Measurements from ENCODE around the gene B4GALT5.
"Not testable (repeated sequence)": the region's sequence is repeated elsewhere in the genome, so short reads cannot be mapped to it uniquely, and the experiment has no call there.

Gene B4GALT5

DNA sequence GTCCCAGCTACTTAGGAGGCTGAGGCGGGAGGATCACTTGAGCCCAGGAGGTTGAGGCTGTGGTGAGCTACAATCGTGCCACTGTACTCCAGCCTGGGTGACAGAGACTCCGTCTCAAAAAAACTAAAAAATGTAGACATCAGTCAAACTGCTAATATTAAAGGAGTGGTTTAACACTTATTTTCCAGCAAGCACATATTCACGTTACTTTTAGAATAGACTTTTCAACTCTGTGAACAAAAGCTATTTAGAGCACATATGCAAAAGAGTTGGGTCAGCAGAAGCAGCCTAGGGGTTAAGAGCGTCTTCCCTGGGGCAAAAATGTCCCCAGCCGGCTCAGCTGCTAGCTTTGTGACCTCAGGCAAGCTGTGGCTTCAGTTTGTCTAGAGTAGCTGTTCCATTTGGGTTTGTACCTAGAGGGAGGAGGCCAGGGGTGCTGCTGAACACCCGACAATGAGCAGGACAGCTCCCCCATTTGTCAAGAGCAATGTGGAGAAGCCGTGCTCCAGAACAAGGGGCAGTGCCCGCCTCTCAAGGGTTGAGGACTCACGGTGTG, 83.2 kb downstream of the B4GALT5 start:
- no peak for FAIRE-seq
- DNase-seq (ENCODE audit: low spot score): no peak

DNA sequence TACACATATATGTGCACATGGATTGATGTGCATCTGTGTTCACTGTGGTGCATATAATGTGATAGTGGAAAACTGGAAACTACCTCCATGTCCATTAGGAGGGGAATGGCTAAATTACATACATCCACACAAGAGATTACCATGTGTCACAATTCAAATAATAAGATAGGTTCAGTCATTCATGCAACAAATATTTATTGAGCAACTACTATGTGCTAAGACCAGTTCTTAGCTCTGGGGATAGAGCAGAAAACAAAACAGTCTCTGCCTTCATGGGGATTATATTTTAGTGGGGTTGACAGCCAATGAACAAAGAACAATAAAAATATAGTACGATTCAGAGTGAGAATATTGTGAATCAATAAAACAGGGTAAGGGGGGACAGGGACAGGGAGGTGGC, 84.1 kb downstream of the B4GALT5 start:
- DNase-seq (ENCODE audit: low spot score): no peak
- FAIRE-seq: no peak

DNA sequence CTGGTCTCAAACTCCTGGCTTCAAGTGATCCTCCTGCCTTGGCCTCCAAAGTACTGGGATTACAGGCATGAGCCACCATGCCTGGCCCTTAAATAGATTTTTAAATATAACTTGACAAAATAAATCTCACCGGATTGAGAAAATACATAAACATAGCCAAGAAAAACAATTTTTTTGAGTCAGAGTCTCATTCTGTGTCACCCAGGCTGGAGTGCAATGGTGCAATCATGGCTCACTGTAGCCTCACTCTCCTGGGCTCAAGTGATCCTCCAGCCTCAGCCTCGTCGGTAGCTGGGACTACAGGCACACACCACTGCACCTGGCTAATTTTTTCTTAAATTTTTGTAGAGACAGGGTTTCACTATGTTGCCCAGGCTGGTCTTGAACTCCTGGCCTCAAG, 85.4 kb downstream of the B4GALT5 start:
- DNase-seq (ENCODE audit: low spot score); FAIRE-seq: not testable (repeated sequence)

DNA sequence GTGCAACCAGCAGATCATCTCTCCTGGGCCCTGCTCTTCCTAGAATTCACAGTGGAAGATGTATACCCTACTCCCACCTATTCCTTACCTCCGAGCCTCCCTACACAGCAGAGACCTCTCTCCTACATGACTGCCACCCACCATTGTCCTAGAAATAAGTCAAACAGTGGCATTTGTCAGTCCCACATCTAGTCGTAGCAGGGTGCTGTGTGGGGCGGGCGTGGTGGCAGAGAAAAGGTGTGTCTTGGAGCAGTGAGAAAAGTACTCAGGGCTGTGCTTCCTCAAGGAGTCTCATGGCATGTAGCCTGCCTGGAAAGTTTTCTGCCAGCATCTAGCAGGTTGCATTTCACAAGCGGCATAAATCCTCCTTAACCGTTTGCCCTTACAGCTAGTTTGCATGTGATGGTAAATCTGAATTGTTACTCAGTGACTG, 86.3 kb downstream of the B4GALT5 start:
- FAIRE-seq: no peak

DNA sequence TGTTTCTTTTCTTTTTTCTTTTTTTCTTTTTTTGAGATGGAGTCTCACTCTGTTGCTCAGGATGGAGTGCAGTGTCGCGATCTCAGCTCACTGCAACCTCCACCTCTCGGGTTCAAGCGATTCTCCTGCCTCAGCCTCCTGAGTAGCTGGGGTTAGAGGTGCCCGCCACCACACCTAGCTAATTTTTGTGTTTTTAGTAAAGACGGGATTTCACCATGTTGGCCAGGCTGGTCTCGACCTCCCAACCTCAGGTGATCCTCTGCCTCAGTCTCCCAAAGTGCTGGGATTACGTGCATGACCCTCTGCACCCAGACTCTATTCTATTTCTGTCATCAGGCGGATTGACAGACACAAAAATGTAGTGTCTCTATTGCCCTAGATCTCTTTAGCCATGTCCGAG, 88.7 kb downstream of the B4GALT5 start:
- FAIRE-seq; DNase-seq (ENCODE audit: low spot score): not testable (repeated sequence)

More for the DNA sequence above, 86.3 kb downstream of the B4GALT5 start:
- no peak for DNase-seq (ENCODE audit: low spot score)

DNA sequence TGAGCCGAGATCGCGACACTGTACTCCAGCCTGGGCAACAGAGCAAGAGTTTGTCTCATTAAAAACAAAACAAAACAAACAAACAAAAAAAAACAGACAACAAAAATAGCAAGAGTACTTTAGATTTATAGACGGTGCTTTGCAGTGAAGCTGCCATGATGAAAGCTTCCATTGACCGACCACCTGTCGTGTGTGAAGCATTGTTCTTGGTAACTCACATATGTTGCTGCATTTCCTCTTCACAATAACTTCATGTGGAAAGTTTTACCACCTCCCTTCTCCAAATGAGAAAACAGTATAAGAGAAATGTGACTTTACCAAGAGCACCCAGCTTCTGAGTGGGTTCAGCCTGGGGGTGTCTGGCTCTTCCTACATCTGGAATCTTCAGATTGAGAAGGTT, 89.4 kb downstream of the B4GALT5 start:
- FAIRE-seq (no peak), DNase-seq (ENCODE audit: low spot score) (no peak)

DNA sequence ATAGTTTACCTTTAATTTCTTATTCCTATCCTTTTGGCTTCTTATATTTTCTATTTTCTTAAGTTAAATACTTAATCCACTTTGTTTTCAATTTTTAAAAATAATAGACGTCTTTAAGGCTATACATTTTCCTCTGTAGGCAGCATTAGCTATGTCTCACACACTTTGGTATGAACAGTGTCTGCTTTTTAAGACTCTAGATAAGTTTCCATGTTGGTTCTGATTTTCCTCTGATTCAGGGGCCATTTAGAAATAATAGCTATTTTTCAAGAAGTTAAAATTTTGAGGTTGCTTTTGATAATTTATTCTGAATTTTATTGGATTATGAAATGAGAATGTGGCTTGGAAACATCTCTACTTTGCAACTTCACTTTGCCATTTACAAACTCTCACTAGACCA, 91.4 kb downstream of the B4GALT5 start:
- FAIRE-seq (no peak), DNase-seq (ENCODE audit: low spot score) (no peak)

DNA sequence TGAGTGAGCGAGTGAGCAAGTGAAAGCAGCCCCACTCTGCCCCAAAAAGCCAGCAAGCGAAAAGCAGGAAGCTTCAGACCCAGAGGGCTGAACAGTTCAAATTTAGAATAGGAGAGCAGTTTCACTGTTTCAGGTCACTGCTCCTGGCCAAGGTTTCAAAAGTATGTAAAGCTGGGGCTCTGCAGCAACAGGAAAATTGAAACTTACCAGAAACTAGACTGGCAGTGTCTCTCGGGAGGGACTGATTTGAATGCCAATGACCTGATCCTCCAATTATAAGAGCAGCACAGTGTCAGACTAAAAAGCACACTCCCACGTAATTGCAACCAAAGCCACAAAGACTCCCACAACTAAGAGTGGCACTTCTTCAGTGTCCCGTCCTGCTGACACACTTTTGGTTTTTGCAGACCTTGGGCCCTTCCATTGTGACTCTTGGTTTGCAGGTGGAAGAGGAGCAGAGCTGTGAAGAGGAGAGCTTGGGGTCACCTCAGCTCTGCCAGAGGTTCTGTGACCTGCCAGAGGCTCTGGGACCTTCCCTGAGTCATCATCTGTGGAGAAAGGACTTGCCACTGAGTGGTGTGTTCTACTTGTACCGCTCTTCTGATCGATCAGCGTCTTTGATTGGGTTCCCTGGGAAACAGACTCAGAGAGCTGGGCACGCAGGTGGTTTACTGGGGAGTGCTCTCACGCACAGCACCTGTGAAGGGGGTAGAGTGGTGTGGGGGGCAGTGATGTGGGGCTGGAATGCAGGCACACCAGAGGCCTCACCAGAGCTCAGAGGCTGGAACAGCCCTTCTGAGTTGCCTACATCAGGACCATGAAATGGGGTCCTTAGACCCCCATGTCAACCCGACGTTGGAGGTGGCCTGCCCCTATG, 93.1 kb downstream of the B4GALT5 start:
- FAIRE-seq: no peak
- DNase-seq (ENCODE audit: low spot score): no peak

DNA sequence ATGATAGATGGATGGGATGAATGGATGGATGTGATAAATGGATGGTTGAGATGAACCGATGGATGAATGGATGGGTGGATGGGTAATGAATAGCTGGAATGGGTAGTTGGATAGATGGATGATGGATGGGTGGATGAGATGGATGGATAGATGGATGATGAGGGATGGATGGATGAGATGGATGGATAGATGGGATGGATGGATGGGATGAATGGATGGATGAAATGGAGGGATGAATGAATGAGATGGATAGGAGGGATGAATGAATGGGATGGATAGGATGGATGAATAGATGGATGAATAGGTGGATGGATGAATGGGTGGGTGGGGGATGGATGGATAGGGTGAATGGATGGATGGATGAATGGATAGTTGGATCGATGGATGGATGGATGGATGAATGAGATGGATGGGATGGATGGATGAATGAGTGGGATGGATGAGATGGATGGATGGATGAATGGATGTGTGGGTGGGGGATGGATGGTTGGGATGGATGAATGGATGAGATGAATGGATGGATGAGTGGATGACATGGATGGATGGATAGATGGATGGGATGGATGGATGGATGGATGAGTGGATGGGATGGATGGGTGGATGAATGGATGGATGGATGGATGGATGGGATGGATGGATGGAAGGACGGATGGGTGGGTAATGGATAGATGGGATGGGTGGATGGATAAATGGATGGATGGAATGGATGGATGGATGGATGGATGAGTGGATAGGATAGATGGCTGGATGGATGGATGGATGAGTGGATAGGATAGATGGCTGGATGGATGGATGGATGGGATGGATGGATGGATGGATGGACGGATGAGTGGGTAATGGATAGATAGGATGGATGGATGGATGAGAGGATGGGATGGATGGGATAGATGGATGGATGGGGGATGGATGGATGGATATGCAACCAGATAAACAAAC, 94.3 kb downstream of the B4GALT5 start:
- FAIRE-seq: no peak
- DNase-seq (ENCODE audit: low spot score): no peak

DNA sequence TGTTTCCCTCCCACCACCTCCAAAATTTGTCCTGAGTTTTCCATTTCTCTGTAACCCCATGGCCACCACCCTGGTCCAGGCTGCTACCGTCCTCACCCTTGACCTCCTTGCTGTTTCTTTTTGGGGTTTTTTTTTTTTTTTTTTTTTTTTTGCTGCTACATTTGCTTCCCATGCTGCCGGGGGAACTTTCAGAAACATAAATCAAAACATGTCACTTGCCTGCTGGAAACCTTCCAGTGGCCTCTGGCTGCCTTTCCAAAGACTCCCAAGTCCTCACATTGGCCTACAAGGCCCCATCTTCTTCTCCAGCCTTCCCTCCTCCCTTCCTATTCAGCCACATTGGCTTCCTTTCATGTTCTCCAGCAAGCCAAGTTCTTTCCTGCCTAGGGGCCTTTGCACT, 95.4 kb downstream of the B4GALT5 start:
- FAIRE-seq (no peak), DNase-seq (ENCODE audit: low spot score) (no peak)

DNA sequence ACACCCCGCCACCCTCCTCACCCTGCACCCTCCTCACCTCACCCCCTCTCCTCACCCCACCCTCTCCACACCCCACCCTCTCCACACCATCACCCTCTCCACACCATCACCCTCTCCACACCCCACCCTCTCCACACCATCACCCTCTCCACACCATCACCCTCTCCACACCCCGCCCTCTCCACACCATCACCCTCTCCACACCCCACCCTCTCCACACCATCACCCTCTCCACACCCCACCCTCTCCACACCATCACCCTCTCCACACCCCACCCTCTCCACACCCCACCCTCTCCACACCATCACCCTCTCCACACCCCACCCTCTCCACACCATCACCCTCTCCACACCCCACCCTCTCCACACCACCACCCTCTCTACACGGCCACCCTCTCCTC, 96.3 kb downstream of the B4GALT5 start:
- DNase-seq (ENCODE audit: low spot score); FAIRE-seq: not testable (repeated sequence)

DNA sequence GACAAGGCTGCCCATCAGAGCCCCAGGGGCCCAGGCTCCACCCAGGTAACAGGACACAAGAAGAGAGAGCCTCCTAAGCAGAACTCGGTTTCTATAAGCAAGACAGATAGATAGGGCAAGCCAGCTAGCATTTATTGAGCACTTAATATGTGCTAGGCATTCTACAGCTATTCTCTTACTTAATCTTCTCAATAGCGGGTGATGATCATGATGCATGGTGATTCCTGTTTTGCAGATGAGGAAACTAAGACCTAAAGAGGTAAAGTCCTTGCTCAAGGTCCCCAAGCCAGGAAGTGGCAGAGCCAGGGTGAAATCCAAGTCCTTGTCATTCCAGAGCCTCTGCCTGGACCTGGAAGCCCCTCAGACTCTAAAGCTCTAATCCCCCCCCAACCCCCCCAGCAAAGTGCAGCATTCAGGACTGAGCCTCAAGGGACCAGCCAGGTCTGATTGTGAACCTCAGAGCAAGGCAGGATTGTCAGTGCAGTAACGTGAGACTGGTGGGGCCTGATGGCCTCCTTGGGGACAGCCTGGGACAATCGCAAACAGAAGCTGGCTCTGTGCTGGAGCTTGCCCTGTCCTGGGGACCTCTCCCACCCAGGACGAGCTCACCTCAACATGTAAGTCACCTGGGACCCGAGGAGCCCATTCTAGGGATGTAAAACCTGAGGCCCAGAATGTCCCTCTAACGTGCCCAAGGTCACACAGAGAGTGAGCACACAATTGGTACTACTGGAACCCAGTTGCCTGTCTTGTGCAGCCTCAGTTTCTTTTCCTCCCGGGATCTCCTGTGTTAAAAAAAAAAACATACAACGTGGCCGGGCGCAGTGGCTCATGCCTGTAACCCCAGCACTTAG, 97.3 kb downstream of the B4GALT5 start:
- no peak for DNase-seq (ENCODE audit: low spot score)
- no peak for FAIRE-seq

DNA sequence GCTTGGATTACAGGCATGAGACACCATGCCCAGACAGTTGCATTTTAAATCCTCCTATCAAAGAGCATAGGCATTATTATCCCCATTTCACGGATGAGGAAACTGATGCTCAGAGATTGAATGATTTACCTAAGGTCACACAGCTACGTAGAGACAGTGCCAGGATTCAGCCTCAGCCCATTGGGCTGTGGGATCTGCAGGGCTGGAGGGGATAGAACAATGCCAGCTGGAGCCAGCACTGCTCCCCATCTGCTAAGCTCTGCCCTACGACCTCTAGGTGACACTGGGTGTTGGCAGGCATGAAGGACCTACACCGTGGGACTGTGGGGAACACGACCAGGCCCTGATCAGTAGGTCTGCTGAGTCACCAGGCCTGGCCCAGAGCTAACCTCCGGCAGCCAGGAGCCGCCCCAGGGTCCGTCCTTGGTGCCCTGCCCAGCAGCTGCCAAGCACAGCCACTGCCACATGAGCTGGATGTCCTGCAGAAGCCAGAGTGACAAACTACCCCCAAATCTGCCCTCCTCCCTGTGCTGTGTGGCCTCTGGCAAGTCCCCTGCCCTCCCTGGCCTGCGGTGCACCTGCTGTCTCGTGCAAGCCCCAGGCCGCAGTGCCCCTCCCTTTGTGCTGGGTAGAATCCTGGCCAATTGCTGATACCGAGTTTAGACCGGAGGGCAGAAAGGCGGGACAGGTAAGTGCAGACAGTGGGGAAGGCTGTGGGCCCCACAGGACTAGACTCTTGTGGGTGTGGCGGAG, 98.1 kb downstream of the B4GALT5 start:
- FAIRE-seq (no peak), DNase-seq (ENCODE audit: low spot score) (peak; percentile 42)

DNA sequence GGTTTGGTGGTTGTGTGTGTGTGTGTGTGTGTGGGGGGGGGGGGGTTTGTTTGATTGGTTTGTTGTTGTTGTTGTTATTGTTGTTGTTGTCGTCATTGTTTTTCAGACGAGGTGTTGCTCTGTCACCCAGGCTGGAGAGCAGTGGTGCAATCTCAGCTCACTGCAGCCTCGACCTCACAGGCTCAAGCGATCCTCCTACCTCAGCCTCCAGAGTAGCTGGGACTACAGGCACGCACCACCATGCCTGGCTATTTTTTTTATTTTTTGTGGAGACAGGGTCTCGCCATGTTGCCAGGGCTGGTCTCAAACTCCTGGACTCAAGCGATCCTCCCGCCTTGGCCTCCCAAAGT, 98.7 kb downstream of the B4GALT5 start:
- not testable (repeated sequence) for FAIRE-seq

DNA sequence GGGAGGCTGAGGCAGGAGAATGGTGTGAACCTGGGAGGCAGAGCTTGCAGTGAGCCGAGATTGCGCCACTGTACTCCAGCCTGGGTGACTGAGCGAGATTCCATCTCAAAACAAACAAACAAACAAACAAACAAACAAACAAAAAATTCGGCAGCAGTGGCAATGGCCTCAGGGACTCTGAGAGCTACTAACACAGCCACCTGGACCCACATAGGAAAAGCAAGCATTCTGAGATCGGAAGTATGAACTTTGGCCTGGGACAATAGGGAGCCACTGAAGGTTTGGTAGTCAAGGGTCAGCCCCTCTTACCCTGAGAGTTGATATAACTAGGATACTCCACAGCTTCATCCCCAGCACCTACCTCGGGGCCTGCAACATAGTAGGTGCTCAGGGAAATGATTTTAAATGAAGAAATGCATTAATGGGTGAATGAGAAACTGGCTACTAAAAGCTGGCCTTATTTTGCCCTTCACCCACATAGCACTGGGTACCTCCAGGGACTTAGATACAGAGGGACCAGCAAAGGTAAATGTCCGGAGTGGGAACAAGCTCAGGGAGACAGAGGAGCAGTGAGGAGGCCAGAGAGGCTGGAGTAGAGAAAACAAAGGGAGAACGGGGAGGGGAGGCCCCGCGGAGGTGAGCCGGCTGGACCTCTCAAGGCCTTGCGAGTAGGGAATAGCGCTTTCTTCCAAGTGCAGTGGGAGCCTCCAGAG, 99.2 kb downstream of the B4GALT5 start:
- FAIRE-seq: no peak
- no peak for DNase-seq (ENCODE audit: low spot score)

More for the DNA sequence above, 98.7 kb downstream of the B4GALT5 start:
- DNase-seq (ENCODE audit: low spot score): not testable (repeated sequence)

DNA sequence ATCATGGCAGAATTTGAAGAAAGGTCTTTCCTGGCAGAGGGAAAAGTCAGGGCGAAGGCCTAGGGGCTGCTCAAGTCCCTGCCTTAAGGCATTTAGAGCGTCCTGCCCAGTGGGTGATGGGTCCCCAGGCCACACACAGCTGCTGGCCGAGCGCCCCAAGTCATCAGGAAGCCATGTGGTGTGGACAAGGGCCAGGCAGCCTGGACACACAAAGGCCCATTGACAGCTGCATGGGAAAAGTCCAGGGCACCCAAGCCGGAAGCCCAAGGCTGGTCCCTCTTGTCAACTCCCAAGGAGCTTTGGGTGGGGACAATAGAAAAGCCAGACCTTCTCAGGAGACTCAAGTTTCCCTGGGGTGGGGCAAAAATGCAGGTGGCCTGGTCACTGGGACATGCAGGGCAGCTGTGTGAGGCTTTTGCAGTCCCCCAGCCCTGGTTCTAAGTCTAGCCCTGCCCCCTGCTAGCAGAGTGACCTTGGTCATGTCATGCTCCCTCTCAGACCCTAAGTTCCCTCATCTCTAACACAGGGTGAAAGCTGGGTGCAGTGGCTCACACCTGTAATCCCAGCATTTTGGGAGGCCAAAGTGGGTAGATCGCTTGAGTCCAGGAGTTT, 101.4 kb downstream of the B4GALT5 start:
- FAIRE-seq (no peak), DNase-seq (ENCODE audit: low spot score) (no peak)

DNA sequence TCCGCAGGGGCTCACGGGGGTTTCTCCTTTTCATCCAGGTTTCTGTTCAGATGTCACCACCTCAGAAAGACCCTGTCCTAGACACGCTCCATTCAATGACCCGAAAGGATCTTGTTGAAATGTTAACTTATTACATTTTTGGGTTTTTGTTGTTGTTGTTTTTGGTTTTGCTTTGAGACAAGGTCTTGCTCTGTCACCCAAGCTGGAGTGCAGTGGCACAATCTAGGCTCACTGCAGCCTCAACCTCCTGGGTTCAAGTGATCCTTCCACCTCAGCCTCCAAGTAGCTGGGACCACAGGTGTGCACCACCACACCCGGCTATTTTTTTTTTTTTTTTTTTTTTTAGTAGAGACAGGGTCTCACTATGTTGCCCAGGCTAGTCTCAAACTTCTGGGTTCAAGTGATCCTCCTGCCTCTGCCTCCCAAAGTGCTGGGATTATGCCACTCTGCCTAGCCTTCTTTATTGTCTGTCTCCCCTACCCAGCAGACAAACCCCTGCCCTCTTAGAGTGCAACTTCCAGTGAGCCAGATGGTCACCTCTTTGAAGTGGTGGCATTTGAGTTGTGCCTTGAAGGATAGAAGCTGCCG, 102.0 kb downstream of the B4GALT5 start:
- DNase-seq (ENCODE audit: low spot score): not testable (repeated sequence)

DNA sequence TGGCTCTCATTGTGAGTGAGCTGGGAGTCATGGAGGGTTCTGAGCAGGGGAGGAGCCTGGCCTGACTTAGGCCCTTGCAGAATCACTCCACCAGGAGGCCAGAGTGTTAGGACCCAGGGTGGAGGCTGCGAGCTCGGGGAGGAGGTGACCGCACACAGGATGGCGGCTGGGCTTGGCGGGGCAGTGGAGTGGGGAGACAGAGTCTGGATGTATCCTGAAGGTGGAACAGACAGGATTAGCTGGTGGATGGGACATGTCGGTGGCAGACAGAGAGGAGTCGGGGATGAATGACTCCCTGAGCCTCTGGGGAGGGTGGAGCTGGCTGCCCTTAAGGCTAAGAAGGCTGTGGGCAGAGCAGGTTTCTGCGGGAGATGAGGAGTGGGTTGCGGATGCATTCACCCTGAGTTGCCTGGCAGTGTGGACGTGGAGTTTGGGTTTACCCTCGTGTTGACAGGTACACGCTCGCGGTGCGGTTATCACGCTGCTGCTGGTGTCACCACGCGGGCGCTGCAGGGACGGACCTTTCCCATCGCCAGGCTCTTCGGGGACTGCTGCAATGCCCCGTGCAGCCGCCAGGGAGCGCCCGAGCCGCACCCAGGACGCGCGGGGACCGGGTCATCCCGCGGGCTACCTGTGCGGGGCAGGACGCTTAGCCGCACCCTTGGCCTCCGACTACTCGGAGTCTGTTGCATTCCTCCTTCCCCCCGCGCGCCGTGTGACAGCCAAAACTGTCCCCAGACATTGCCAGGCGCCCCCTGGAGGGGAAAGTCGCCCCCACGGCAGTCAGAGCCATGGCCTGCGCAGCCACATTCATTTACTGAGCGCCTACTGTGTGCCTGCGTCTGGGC, 102.8 kb downstream of the B4GALT5 start:
- DNase-seq (ENCODE audit: low spot score): peak; percentile 65
- no peak for FAIRE-seq

More for the DNA sequence above, 102.0 kb downstream of the B4GALT5 start:
- FAIRE-seq: not testable (repeated sequence)
